ENCODE data around the gene SLC16A11. TPM values are rescaled to one million over a fixed set of nuclear protein-coding genes. Genes with fewer than 3 reads are reported as not detected.

Gene SLC16A11
- total RNA-seq, 4 donors from 2014 or later: 1.2 to 2.2 TPM; not detected in 2

DNA sequence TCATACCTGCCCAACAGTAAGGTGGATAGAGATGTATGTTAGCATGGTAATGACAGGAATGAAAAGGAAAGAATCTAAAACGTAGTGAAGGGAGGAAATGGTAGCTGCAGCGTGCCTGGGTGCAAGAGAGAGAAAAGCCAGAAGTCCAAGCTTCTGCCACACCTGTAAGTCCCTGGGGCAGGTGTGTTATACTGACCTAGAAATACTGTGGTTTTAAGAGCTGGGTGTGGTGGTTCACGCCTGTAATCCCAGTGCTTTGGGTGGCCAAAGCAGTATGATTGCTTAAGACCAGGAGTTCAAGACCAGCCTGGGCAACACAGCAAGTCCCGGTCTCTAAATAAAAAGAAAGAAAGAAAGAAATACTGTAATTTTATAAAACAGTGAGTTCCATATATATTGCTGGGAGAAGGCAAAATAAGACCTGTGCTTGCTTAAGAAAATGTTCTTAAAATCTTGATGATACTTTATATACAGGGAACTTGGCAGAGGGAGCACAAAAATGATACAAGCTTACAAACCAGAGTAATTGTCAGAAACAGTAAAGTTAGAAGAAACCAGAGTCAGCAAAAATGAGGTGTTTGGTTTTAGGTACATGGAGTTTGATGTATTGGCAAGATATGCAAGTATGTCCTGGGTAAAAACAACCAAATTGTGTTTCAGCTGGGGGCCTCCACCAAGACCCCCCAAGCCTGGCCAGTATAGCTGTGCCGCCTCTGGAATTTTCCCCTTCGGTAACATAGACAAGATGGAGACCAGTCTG lies 41.4 kb downstream of the SLC16A11 start:
- no peaks in the 10 kb centered on the region for H3K27me3 ChIP-seq
- no peak overlapping the region for H3K27ac ChIP-seq
- intact Hi-C loops (cut with DNase I; ENCODE audit: low total_unique reads): loop anchor here (10.0 kb wide), 1 partner anchor 158 kb away; no protein-coding TSS in a partner anchor
- no peak overlapping the region for H3K4me3 ChIP-seq
- peaks cover 0 to 31% (median 9%) of the 10 kb centered on the region in 4 donors for H3K36me3 ChIP-seq
- 78 to 83% methylated on average over 4 to 6 of the region's 6 CpGs for WGBS, 2 donors (ENCODE audit: low coverage in 1 of 2)
- H3K9me3 ChIP-seq: no peaks in the 10 kb centered on the region
- in situ Hi-C loops (cut with MboI; ENCODE audit: low pct_ligation_motif_present in 1 of 4, low pct_unique_long_range_greater_than_20kb in 1 of 4, low sequenced_read_pairs in 3 of 4): loop anchor here in 3 of 4 donors (5.0 to 25.0 kb wide), 4 partner anchors 90 to 365 kb away; partner anchors contain the start of genes C17orf100 (in 1 of the 3), KIAA0753 (in 1 of the 3), MED31 (in 1 of the 3) and TXNDC17 (in 1 of the 3)
- TF ChIP-seq, protein P1, sequence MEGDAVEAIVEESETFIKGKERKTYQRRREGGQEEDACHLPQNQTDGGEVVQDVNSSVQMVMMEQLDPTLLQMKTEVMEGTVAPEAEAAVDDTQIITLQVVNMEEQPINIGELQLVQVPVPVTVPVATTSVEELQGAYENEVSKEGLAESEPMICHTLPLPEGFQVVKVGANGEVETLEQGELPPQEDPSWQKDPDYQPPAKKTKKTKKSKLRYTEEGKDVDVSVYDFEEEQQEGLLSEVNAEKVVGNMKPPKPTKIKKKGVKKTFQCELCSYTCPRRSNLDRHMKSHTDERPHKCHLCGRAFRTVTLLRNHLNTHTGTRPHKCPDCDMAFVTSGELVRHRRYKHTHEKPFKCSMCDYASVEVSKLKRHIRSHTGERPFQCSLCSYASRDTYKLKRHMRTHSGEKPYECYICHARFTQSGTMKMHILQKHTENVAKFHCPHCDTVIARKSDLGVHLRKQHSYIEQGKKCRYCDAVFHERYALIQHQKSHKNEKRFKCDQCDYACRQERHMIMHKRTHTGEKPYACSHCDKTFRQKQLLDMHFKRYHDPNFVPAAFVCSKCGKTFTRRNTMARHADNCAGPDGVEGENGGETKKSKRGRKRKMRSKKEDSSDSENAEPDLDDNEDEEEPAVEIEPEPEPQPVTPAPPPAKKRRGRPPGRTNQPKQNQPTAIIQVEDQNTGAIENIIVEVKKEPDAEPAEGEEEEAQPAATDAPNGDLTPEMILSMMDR (IDR thresholded peaks at IDR 0.05): no peak
- TF ChIP-seq POLR2A (IDR thresholded peaks at IDR 0.05) (no peak), POLR2AphosphoS5 (IDR thresholded peaks at IDR 0.05) (no peak), EP300 (IDR thresholded peaks at IDR 0.05; ENCODE audit: low read depth) (no peak)
- no peak for DNase-seq
- H3K4me1 ChIP-seq: no peaks in the 10 kb centered on the region

DNA sequence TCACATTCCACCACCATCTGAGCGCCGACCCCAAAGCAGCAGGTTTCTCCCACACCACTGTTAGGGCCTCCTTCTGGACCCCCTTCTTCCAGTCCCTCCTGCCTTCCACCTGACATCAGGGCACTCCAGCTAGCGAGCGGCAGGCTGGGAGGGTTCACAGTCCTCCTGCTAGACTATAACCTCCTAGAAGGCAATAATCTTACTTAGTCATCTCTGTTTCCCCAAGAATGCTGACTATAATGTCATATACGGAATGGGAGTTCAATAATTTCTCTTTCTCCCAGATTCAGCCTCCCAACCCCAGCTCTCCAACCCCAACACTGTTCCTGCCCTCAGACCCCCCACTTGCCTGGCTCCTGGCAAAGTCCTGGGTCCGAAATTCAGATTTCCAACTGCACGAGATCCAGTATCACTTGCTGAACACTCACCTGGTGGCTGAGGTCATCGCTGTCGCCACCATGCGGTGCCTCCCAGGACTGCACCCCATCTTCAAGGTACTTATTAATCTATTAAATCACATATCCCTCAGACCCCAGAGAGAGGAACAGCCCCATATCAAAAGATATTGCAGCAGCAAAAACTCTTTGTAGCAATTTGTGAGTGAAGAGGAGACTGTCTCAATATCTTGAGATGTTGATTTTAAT lies 42.5 kb downstream of the SLC16A11 start:
- 78 to 86% methylated on average over 6 to 10 of the region's 10 CpGs for WGBS, 2 donors (ENCODE audit: low coverage in 1 of 2)
- H3K4me3 ChIP-seq: no peak overlapping the region
- TF ChIP-seq EP300 (IDR thresholded peaks at IDR 0.05; ENCODE audit: low read depth) (no peak), POLR2AphosphoS5 (IDR thresholded peaks at IDR 0.05) (no peak), POLR2A (IDR thresholded peaks at IDR 0.05) (no peak)
- TF ChIP-seq, protein P1 (IDR thresholded peaks at IDR 0.05): peak in 4 of 5 experiments; percentile 21 to 27 (median 24)
- intact Hi-C loops (cut with DNase I; ENCODE audit: low total_unique reads) (loop anchor here (10.0 kb wide), 1 partner anchor 157 kb away; no protein-coding TSS in a partner anchor), in situ Hi-C loops (cut with MboI; ENCODE audit: low pct_ligation_motif_present in 1 of 4, low pct_unique_long_range_greater_than_20kb in 1 of 4, low sequenced_read_pairs in 3 of 4) (loop anchor here in 3 of 4 donors (5.0 to 25.0 kb wide), 4 partner anchors 89 to 364 kb away; partner anchors contain the start of genes C17orf100 (in 1 of the 3), KIAA0753 (in 1 of the 3), MED31 (in 1 of the 3) and TXNDC17 (in 1 of the 3))
- H3K9me3 ChIP-seq: no peaks in the 10 kb centered on the region
- peaks cover 0 to 31% (median 9%) of the 10 kb centered on the region in 4 donors for H3K36me3 ChIP-seq
- H3K4me1 ChIP-seq: peaks cover 0 to 1% (median under 1%) of the 10 kb centered on the region in 4 donors
- no peak for DNase-seq
- no peaks in the 10 kb centered on the region for H3K27me3 ChIP-seq
- H3K27ac ChIP-seq: no peak overlapping the region

DNA sequence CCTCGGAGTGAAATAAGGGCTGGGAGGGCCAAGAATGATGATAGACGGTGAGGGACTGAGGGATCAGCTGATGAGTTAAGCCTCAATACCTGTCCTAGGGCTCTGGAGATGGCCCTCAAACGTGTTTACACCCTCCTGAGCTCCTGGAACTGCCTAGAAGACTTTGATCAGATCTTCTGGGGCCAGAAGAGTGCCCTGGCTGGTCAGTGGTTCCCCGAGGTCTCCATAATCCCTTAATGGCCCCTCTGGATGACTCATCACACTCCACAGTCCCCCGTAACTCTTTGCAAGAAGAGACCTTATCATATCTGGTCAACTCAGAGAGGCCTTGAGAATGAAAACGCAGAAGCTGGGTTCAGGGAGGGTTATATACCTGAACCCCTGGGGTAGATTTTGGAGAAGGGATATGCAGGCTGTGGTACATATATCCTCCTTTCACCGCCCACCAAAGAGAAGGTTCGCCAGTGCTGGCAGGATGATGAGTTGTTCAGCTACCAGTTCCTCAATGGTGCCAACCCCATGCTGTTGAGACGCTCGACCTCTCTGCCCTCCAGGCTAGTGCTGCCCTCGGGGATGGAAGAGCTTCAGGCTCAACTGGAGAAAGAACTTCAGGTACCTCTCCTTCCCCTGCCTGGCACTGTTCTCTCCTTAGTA lies 44.9 kb downstream of the SLC16A11 start:
- WGBS, 2 donors (ENCODE audit: low coverage in 1 of 2): 81 to 92% methylated on average over 3 to 11 of the region's 11 CpGs
- intact Hi-C loops (cut with DNase I; ENCODE audit: low total_unique reads) (no loop called here), in situ Hi-C loops (cut with MboI; ENCODE audit: low pct_ligation_motif_present in 1 of 4, low pct_unique_long_range_greater_than_20kb in 1 of 4, low sequenced_read_pairs in 3 of 4) (no loop called here)

More for the DNA sequence above, 44.9 kb downstream of the SLC16A11 start:
- TF ChIP-seq, protein P1 (IDR thresholded peaks at IDR 0.05): no peak
- TF ChIP-seq POLR2AphosphoS5 (IDR thresholded peaks at IDR 0.05) (no peak), POLR2A (IDR thresholded peaks at IDR 0.05) (no peak), EP300 (IDR thresholded peaks at IDR 0.05; ENCODE audit: low read depth) (no peak)
- H3K4me1 ChIP-seq: peaks cover 0 to 11% (median 8%) of the 10 kb centered on the region in 4 donors
- H3K27me3 ChIP-seq: no peaks in the 10 kb centered on the region
- H3K27ac ChIP-seq: no peak overlapping the region
- H3K36me3 ChIP-seq: peaks cover 0 to 31% (median 9%) of the 10 kb centered on the region in 4 donors
- H3K9me3 ChIP-seq: no peaks in the 10 kb centered on the region
- no peak for DNase-seq
- H3K4me3 ChIP-seq: no peak overlapping the region
